Endothelial cell (in vitro differentiated cells): ENCODE results near the gene PPDPF. TPM values are rescaled to one million over a fixed set of nuclear protein-coding genes. Genes with fewer than 3 reads are reported as not detected.
"Not testable (repeated sequence)": the region's sequence is repeated elsewhere in the genome, so short reads cannot be mapped to it uniquely, and the experiment has no call there.

ENCODE experiments used
- DNase-seq: peaks from one replicate; pipeline ENCODE4 v3.0.0; 2021; ENCODE audit warnings: low spot score
- H3K27ac Mint-ChIP-seq: one replicate; pipeline ENCODE4 v1.8.0; 2021; ENCODE audit warnings: mixed read lengths, inconsistent platforms; ENCODE audit not compliant: unreplicated experiment
- H3K27me3 Mint-ChIP-seq: one replicate; pipeline ENCODE4 v1.8.0; 2021; ENCODE audit warnings: mild to moderate bottlenecking, moderate library complexity, mixed read lengths, inconsistent platforms; ENCODE audit not compliant: unreplicated experiment
- H3K36me3 Mint-ChIP-seq: one replicate; pipeline ENCODE4 v1.8.0; 2021; ENCODE audit warnings: mild to moderate bottlenecking, low read depth, mixed read lengths, inconsistent platforms; ENCODE audit not compliant: unreplicated experiment
- H3K4me1 Mint-ChIP-seq: one replicate; pipeline ENCODE4 v1.8.0; 2021; ENCODE audit warnings: mild to moderate bottlenecking, mixed read lengths, inconsistent platforms; ENCODE audit not compliant: unreplicated experiment
- H3K4me3 Mint-ChIP-seq: one replicate; pipeline ENCODE4 v1.8.0; 2021; ENCODE audit warnings: mild to moderate bottlenecking, mixed read lengths, inconsistent platforms; ENCODE audit not compliant: unreplicated experiment
- H3K9me3 Mint-ChIP-seq: one replicate; pipeline ENCODE4 v1.8.0; 2021; ENCODE audit warnings: mixed read lengths, inconsistent platforms; ENCODE audit not compliant: unreplicated experiment
- CTCF ChIP-seq: fragments of 200-600 bp; sonication (generic); IDR thresholded peaks from one replicate; pipeline ENCODE4 v1.5.0; 2021; ENCODE audit warnings: antibody characterized with exemption; ENCODE audit not compliant: unreplicated experiment
- total RNA-seq: library from RNA; stranded (reverse); fragmentation: NEBNext Ultra II Directional; extraction: Animal tissue kit (Norgen Biotek cat#: 25700); gene quantifications from one replicate; pipeline ENCODE4 v1.2.1, GENCODE V29; 2021; ENCODE audit not compliant: unreplicated experiment

Gene PPDPF
- total RNA-seq, 1 donor from 2014 or later: 151 TPM

- Mint-ChIP-seq H3K36me3 (no peaks in the 10 kb centered on the region), H3K4me1 (no peaks in the 10 kb centered on the region), H3K27me3 (peaks cover 7% of the 10 kb centered on the region), H3K4me3 (no peak overlapping the region), H3K9me3 (no peaks in the 10 kb centered on the region), H3K27ac (no peak overlapping the region)
- no peak for DNase-seq
- TF ChIP-seq CTCF: no peak
Measured at GRCh38 chr20:63478346-63479302, 41.9 kb upstream of the PPDPF start.

- not testable (repeated sequence) for DNase-seq, H3K27me3 Mint-ChIP-seq
Measured at GRCh38 chr20:63479695-63480419, 40.7 kb upstream of the PPDPF start.

GRCh38 chr20:63481503-63481902, 39.1 kb upstream of the PPDPF start:
- no peak for TF ChIP-seq CTCF
- Mint-ChIP-seq H3K9me3 (no peaks in the 10 kb centered on the region), H3K4me3 (no peak overlapping the region), H3K27me3 (peaks cover 7% of the 10 kb centered on the region), H3K27ac (no peak overlapping the region), H3K4me1 (no peaks in the 10 kb centered on the region), H3K36me3 (no peaks in the 10 kb centered on the region)
- DNase-seq: no peak

More at GRCh38 chr20:63479695-63480419, 40.7 kb upstream of the PPDPF start:
- not testable (repeated sequence) for H3K9me3 Mint-ChIP-seq, H3K36me3 Mint-ChIP-seq, H3K4me3 Mint-ChIP-seq, H3K27ac Mint-ChIP-seq, H3K4me1 Mint-ChIP-seq

- Mint-ChIP-seq H3K4me3 (no peak overlapping the region), H3K9me3 (no peaks in the 10 kb centered on the region), H3K27ac (no peak overlapping the region), H3K27me3 (peaks cover 7% of the 10 kb centered on the region), H3K4me1 (no peaks in the 10 kb centered on the region), H3K36me3 (no peaks in the 10 kb centered on the region)
- TF ChIP-seq CTCF: no peak
- DNase-seq: no peak
Measured at GRCh38 chr20:63482021-63482587, 38.5 kb upstream of the PPDPF start.

GRCh38 chr20:63483834-63484233, 36.7 kb upstream of the PPDPF start:
- Mint-ChIP-seq H3K27me3 (peaks cover 5% of the 10 kb centered on the region), H3K9me3 (no peaks in the 10 kb centered on the region), H3K4me1 (no peaks in the 10 kb centered on the region), H3K36me3 (no peaks in the 10 kb centered on the region), H3K4me3 (no peak overlapping the region), H3K27ac (no peak overlapping the region)
- TF ChIP-seq CTCF: no peak
- no peak for DNase-seq
